ENCODE data around the gene HS3ST5.
"Not testable (repeated sequence)": the region's sequence is repeated elsewhere in the genome, so short reads cannot be mapped to it uniquely, and the experiment has no call there.

GRCh38 chr6:114080410-114080809 lies 262.4 kb downstream of the HS3ST5 start:
- TF ChIP-seq, protein P1, sequence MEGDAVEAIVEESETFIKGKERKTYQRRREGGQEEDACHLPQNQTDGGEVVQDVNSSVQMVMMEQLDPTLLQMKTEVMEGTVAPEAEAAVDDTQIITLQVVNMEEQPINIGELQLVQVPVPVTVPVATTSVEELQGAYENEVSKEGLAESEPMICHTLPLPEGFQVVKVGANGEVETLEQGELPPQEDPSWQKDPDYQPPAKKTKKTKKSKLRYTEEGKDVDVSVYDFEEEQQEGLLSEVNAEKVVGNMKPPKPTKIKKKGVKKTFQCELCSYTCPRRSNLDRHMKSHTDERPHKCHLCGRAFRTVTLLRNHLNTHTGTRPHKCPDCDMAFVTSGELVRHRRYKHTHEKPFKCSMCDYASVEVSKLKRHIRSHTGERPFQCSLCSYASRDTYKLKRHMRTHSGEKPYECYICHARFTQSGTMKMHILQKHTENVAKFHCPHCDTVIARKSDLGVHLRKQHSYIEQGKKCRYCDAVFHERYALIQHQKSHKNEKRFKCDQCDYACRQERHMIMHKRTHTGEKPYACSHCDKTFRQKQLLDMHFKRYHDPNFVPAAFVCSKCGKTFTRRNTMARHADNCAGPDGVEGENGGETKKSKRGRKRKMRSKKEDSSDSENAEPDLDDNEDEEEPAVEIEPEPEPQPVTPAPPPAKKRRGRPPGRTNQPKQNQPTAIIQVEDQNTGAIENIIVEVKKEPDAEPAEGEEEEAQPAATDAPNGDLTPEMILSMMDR (IDR thresholded peaks at IDR 0.05) = not testable (repeated sequence)
- TF ChIP-seq POLR2A (IDR thresholded peaks at IDR 0.05) = not testable (repeated sequence)
